ENCODE measurements around the gene CCDC34. TPM values are rescaled to one million over a fixed set of nuclear protein-coding genes. Genes with fewer than 3 reads are reported as not detected.

CCDC34 gene
- total and polyA plus RNA-seq, 12 donors = 2.5 to 16.6 (median 5.4) TPM

- 83 to 96% (median 92%) methylated on average over 4 of the region's 4 CpGs for WGBS, 4 donors
- intact Hi-C loops (cut with DNase I) = loop anchor here (5.0 kb wide), 2 partner anchors 107 to 193 kb away; no protein-coding TSS in a partner anchor
- DNase-seq = no peak
Observed at GRCh38 chr11:27294654-27295053, 68.4 kb downstream of the CCDC34 start.

DNA sequence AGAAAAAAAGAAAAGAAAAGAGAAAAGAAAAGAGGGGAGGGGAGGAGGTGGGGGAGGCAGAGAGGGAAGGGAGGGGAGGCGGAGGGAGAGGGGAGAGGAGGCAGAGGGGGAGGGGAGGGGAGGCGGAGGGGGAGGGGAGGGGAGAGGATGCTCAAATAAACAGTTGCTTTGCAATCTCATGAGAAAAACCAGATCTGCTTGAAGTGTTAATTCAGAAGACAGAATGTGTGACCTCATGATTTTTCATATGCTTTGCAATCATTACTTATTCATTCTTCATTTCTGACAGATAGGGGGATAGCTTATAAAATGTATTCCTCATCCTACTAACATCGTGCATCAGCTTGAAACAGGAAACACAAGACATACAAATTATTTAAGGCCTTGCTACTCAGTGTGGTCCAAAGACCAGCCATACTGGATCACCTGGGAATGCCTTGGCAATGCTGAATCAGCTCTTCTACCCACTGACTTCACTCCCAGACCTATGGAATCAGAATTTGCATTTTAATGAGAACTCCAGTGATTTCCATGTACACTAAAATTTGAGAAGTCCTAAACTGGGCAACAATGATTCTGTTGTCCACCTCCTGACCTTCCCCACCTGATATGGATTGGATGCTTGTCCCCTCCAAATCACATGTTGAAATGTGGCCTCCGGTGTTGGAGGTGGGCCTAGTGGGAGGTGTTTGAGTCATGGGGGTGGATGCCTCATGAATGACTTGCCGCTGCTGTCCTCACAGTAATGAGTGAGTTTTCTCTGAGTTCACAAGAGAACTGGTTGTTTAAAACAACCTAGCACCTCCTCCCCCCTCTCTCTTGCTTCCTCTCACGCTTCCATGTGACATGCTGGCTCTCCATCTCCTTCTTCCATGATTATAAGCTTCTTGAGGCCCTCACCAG, 69.2 kb downstream of the CCDC34 start:
- TF ChIP-seq, protein P1, sequence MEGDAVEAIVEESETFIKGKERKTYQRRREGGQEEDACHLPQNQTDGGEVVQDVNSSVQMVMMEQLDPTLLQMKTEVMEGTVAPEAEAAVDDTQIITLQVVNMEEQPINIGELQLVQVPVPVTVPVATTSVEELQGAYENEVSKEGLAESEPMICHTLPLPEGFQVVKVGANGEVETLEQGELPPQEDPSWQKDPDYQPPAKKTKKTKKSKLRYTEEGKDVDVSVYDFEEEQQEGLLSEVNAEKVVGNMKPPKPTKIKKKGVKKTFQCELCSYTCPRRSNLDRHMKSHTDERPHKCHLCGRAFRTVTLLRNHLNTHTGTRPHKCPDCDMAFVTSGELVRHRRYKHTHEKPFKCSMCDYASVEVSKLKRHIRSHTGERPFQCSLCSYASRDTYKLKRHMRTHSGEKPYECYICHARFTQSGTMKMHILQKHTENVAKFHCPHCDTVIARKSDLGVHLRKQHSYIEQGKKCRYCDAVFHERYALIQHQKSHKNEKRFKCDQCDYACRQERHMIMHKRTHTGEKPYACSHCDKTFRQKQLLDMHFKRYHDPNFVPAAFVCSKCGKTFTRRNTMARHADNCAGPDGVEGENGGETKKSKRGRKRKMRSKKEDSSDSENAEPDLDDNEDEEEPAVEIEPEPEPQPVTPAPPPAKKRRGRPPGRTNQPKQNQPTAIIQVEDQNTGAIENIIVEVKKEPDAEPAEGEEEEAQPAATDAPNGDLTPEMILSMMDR (IDR thresholded peaks at IDR 0.05) = no peak
- no peak for TF ChIP-seq POLR2A (IDR thresholded peaks at IDR 0.05)
- Histone ChIP-seq H3K4me1 (replicated peaks in 1 of 2) (no peaks in the 10 kb centered on the region), H3K27me3 (no peaks in the 10 kb centered on the region), H3K27ac (no peak overlapping the region), H3K36me3 (replicated peaks in 1 of 2) (no peaks in the 10 kb centered on the region), H3K9me3 (replicated peaks in 1 of 3) (no peaks in the 10 kb centered on the region), H3K4me3 (no peak overlapping the region)
- intact Hi-C loops (cut with DNase I) = loop anchor here in 1 of 2 donors (5.0 kb wide), 1 partner anchor 106 kb away; no protein-coding TSS in a partner anchor
- 78 to 95% (median 85%) methylated on average over 5 to 6 of the region's 6 CpGs for WGBS, 4 donors
- DNase-seq = no peak

More at GRCh38 chr11:27294654-27295053, 68.4 kb downstream of the CCDC34 start:
- H3K4me3 ChIP-seq = no peak overlapping the region
- H3K27ac ChIP-seq = no peak overlapping the region
- H3K36me3 ChIP-seq (replicated peaks in 1 of 2) = no peaks in the 10 kb centered on the region
- no peaks in the 10 kb centered on the region for H3K9me3 ChIP-seq (replicated peaks in 1 of 3)
- no peaks in the 10 kb centered on the region for H3K27me3 ChIP-seq
- H3K4me1 ChIP-seq (replicated peaks in 1 of 2) = no peaks in the 10 kb centered on the region
- TF ChIP-seq, protein P1 (IDR thresholded peaks at IDR 0.05) = no peak
- no peak for TF ChIP-seq POLR2A (IDR thresholded peaks at IDR 0.05)

- 22 to 75% (median 56%) methylated on average over 2 of the region's 2 CpGs for WGBS, 4 donors
- no peaks in the 10 kb centered on the region for H3K4me1 ChIP-seq (replicated peaks in 1 of 2)
- H3K27me3 ChIP-seq = no peaks in the 10 kb centered on the region
- no peak overlapping the region for H3K27ac ChIP-seq
- no peak for TF ChIP-seq POLR2A (IDR thresholded peaks at IDR 0.05)
- TF ChIP-seq, protein P1 (IDR thresholded peaks at IDR 0.05) = no peak
- H3K9me3 ChIP-seq (replicated peaks in 1 of 3) = no peaks in the 10 kb centered on the region
- DNase-seq = no peak
- H3K4me3 ChIP-seq = no peak overlapping the region
- H3K36me3 ChIP-seq (replicated peaks in 1 of 2) = no peaks in the 10 kb centered on the region
- intact Hi-C loops (cut with DNase I) = loop anchor here in 1 of 2 donors (5.0 kb wide), 1 partner anchor 105 kb away; no protein-coding TSS in a partner anchor
Observed at GRCh38 chr11:27292637-27293010, 70.4 kb downstream of the CCDC34 start.

- intact Hi-C loops (cut with DNase I) = loop anchor here in 1 of 2 donors (5.0 kb wide), 1 partner anchor 105 kb away; no protein-coding TSS in a partner anchor
- WGBS, 4 donors = 77 to 84% (median 78%) methylated on average over 5 of the region's 5 CpGs
Observed at GRCh38 chr11:27291954-27292636, 70.9 kb downstream of the CCDC34 start.

More at GRCh38 chr11:27291954-27292636, 70.9 kb downstream of the CCDC34 start:
- H3K36me3 ChIP-seq (replicated peaks in 1 of 2) = no peaks in the 10 kb centered on the region
- no peak for DNase-seq
- H3K4me3 ChIP-seq = no peak overlapping the region
- no peaks in the 10 kb centered on the region for H3K27me3 ChIP-seq
- H3K9me3 ChIP-seq (replicated peaks in 1 of 3) = no peaks in the 10 kb centered on the region
- TF ChIP-seq POLR2A (IDR thresholded peaks at IDR 0.05) = no peak
- TF ChIP-seq, protein P1 (IDR thresholded peaks at IDR 0.05) = no peak
- H3K27ac ChIP-seq = no peak overlapping the region
- no peaks in the 10 kb centered on the region for H3K4me1 ChIP-seq (replicated peaks in 1 of 2)
